Natural killer cell (primary cell): ENCODE measurements around the gene OLFML2B. TPM values are rescaled to one million over a fixed set of nuclear protein-coding genes. Genes with fewer than 3 reads are reported as not detected.

ENCODE experiments used
- ATAC-seq, 3 donors: fragments of 150-1000 bp in 2 of 3; fragments of 200-7000 bp in 1 of 3; cut with Tn5 transposase; 1 replicate in 1 of 3; 2 replicates in 2 of 3; pipeline ENCODE4 v1.10.0; 2021; ENCODE audit warnings: mild to moderate bottlenecking in 2 of 3, moderate library complexity in 2 of 3
- DNase-seq, 2 donors: peaks; one replicate each; pipeline versions ENCODE4 v3.0.0 to v3.0.0-alpha.2; 2013 to 2021; ENCODE audit warnings: mixed read lengths in 1 of 2
- H3K27ac ChIP-seq: one replicate; pipeline ENCODE4 v1.5.1; 2013; ENCODE audit warnings: mild to moderate bottlenecking, low read length
- H3K27me3 ChIP-seq: one replicate; pipeline ENCODE4 v1.6.1; 2013; ENCODE audit warnings: low read length; ENCODE audit not compliant: control insufficient read depth, insufficient read depth
- H3K36me3 ChIP-seq: one replicate; pipeline ENCODE4 v1.6.1; 2013; ENCODE audit warnings: low read length; ENCODE audit not compliant: control insufficient read depth, insufficient read depth
- H3K4me1 ChIP-seq: one replicate; pipeline ENCODE4 v1.6.1; 2013; ENCODE audit warnings: low read length; ENCODE audit not compliant: control insufficient read depth, insufficient read depth
- H3K4me3 ChIP-seq: one replicate; pipeline ENCODE4 v1.5.1; 2013; ENCODE audit warnings: low read length
- H3K9me3 ChIP-seq: one replicate; pipeline ENCODE4 v1.6.1; 2013; ENCODE audit warnings: low read length; ENCODE audit not compliant: control insufficient read depth, insufficient read depth
- H3K27ac Mint-ChIP-seq, 2 donors: one replicate each; pipeline ENCODE4 v1.8.0; 2022; ENCODE audit warnings: mild to moderate bottlenecking in 2 of 2, mixed read lengths in 2 of 2, moderate library complexity in 1 of 2
- H3K27me3 Mint-ChIP-seq, 2 donors: one replicate each; pipeline ENCODE4 v1.8.0; 2022; ENCODE audit warnings: low read depth in 2 of 2, mixed read lengths in 2 of 2
- H3K36me3 Mint-ChIP-seq: one replicate; pipeline ENCODE4 v1.8.0; 2022; ENCODE audit warnings: mixed read lengths
- H3K4me1 Mint-ChIP-seq, 2 donors: one replicate each; pipeline ENCODE4 v1.8.0; 2022; ENCODE audit warnings: mixed read lengths in 2 of 2
- H3K4me3 Mint-ChIP-seq: one replicate; pipeline ENCODE4 v1.8.0; 2022; ENCODE audit warnings: mild to moderate bottlenecking, moderate library complexity, mixed read lengths
- H3K9me3 Mint-ChIP-seq, 2 donors: one replicate each; pipeline ENCODE4 v1.8.0; 2022; ENCODE audit warnings: mixed read lengths in 2 of 2
- WGBS: methylation state at CpG from one replicate; pipeline ENCODE4 v1.1.7; 2013; ENCODE audit warnings: missing lambda C conversion rate; ENCODE audit not compliant: insufficient coverage; 5-methylcytosine and 5-hydroxymethylcytosine counted together
- intact Hi-C: fragments of 100-400 bp; cut with micrococcal nuclease; formaldehyde crosslinking; loops from one replicate; pipeline ENCODE4 v1.14.2; 2022
- total RNA-seq, 4 donors: library from RNA; stranded (reverse); fragments of 120-200 nt in 1 of 4; gene quantifications; one replicate each; pipeline versions ENCODE4 v1.2.3 to v1.2.4, GENCODE V29; 2013 to 2022
- TF ChIP-seq, protein P1 (sequence below): fragments of 200-600 bp; IDR thresholded peaks from one replicate; pipeline ENCODE4 v1.8.0; 2022; ENCODE audit warnings: antibody characterized with exemption

Gene OLFML2B
- total RNA-seq, 3 donors from 2014 or later (not counting 1 experiment from before 2014, with no cell fraction given) = 0.33 TPM; not detected in 2

DNA sequence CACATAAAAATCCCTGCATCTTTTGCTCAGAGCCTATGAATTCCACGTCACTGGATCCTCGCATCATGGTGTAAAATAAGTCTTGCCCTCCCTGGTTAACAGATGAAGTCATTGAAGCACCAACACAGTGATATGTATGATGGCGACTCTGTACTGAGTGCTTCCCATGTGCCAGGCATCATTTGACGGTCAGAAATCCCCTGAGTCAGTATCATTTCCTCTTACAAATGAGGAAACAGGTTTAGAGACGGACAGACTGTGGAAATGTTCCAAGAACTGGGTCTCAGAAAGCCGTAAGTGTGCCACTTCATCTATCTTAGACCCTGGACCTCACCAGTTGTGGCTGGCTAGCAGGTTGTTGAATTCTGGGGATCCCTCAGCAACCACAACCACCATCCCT, 5.1 kb upstream of the OLFML2B start:
- no peak overlapping the region for H3K27ac ChIP-seq
- peaks cover 6% of the 10 kb centered on the region for H3K27me3 ChIP-seq
- Mint-ChIP-seq H3K36me3 (no peaks in the 10 kb centered on the region), H3K27ac (no peak overlapping the region), H3K27me3 (peaks cover 43 to 77% of the 10 kb centered on the region in 2 donors), H3K9me3 (no peaks in the 10 kb centered on the region), H3K4me3 (no peak overlapping the region), H3K4me1 (peaks cover 8 to 9% of the 10 kb centered on the region in 2 donors)
- H3K36me3 ChIP-seq = no peaks in the 10 kb centered on the region
- H3K9me3 ChIP-seq = no peaks in the 10 kb centered on the region
- TF ChIP-seq, protein P1, sequence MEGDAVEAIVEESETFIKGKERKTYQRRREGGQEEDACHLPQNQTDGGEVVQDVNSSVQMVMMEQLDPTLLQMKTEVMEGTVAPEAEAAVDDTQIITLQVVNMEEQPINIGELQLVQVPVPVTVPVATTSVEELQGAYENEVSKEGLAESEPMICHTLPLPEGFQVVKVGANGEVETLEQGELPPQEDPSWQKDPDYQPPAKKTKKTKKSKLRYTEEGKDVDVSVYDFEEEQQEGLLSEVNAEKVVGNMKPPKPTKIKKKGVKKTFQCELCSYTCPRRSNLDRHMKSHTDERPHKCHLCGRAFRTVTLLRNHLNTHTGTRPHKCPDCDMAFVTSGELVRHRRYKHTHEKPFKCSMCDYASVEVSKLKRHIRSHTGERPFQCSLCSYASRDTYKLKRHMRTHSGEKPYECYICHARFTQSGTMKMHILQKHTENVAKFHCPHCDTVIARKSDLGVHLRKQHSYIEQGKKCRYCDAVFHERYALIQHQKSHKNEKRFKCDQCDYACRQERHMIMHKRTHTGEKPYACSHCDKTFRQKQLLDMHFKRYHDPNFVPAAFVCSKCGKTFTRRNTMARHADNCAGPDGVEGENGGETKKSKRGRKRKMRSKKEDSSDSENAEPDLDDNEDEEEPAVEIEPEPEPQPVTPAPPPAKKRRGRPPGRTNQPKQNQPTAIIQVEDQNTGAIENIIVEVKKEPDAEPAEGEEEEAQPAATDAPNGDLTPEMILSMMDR = no peak
- H3K4me1 ChIP-seq = peaks cover 6% of the 10 kb centered on the region
- no peak overlapping the region for H3K4me3 ChIP-seq
- DNase-seq (no peak), ATAC-seq (peak in 1 of 3 donors; percentile 14)
- intact Hi-C loops = no loop called here
- 37% methylated on average over 6 of the region's 6 CpGs for WGBS

DNA sequence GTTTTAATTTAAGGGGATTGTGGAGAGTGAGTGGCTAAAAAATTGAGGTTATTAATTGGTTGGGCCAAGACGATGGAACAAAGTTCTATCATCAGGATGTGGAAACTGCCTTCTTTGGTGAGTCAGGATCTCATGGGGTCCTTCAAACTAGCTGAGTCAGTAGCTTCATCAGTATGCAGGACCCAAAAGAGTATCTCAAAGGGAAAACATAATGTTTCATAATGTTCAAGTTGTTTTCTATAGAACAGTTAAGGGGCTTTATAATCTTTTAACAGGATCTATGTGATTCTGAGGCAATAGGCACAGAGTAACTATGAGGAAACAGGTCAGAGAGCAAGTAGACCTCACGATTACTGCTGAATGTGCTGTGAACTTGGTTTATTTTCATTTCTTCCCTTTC, 3.2 kb upstream of the OLFML2B start:
- no peak for ATAC-seq
- intact Hi-C loops = no loop called here
- 81% methylated on average over 1 of the region's 2 CpGs for WGBS
- no peaks in the 10 kb centered on the region for H3K36me3 ChIP-seq
- H3K9me3 ChIP-seq = no peaks in the 10 kb centered on the region
- no peak for DNase-seq
- peaks cover 55 to 77% of the 10 kb centered on the region in 2 donors for H3K27me3 Mint-ChIP-seq
- TF ChIP-seq, protein P1 = no peak
- H3K9me3 Mint-ChIP-seq = no peaks in the 10 kb centered on the region
- no peak overlapping the region for H3K4me3 Mint-ChIP-seq
- H3K4me3 ChIP-seq = no peak overlapping the region
- peaks cover 8 to 15% of the 10 kb centered on the region in 2 donors for H3K4me1 Mint-ChIP-seq
- H3K4me1 ChIP-seq = peaks cover 12% of the 10 kb centered on the region
- no peak overlapping the region for H3K27ac ChIP-seq
- H3K27ac Mint-ChIP-seq = no peak overlapping the region
- no peaks in the 10 kb centered on the region for H3K36me3 Mint-ChIP-seq
- peaks cover 12% of the 10 kb centered on the region for H3K27me3 ChIP-seq

DNA sequence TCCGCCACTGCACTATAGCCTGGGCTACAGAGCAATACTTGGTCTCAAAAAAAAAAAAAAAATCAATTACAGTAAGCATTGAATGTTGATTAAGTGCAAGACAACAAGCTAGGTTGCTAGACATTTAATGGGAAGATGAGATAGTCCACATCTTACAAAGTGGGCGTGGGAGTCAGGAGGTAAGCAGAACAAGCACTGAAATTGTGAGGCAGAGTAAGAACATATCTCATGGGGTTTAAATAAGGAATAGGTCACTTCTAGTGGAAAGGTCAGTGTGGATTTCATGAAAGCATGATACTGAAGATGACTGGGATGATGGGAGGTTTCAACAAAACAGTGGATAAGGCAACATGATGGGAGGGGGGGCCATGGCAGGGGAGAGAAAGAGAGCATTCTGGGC, 1.9 kb upstream of the OLFML2B start:
- 96% methylated on average over 2 of the region's 2 CpGs for WGBS

More for the DNA sequence above, 1.9 kb upstream of the OLFML2B start:
- Histone ChIP-seq H3K36me3 (no peaks in the 10 kb centered on the region), H3K27me3 (peaks cover 12% of the 10 kb centered on the region), H3K9me3 (no peaks in the 10 kb centered on the region), H3K27ac (no peak overlapping the region), H3K4me1 (peaks cover 12% of the 10 kb centered on the region), H3K4me3 (no peak overlapping the region)
- Mint-ChIP-seq H3K27ac (no peak overlapping the region), H3K4me1 (peaks cover 8 to 15% of the 10 kb centered on the region in 2 donors), H3K36me3 (no peaks in the 10 kb centered on the region), H3K27me3 (peaks cover 51 to 74% of the 10 kb centered on the region in 2 donors), H3K9me3 (no peaks in the 10 kb centered on the region), H3K4me3 (no peak overlapping the region)
- ATAC-seq (no peak), DNase-seq (no peak)
- intact Hi-C loops = no loop called here
- TF ChIP-seq, protein P1 = no peak
